ENCODE data around the gene NUCKS1. TPM values are rescaled to one million over a fixed set of nuclear protein-coding genes. Genes with fewer than 3 reads are reported as not detected.

NUCKS1 gene
- total and polyA plus RNA-seq, 2 of the 13 experiments (the other 11 are each of a cell fraction or from before 2014, with no cell fraction given), result 35.5 to 117 TPM

- peak; percentile 16; the same call in 1 of the 2 replicates for TF ChIP-seq ZBTB49 (CRISPR knock-in tag; IDR thresholded peaks at IDR 0.05; ENCODE audit: borderline replicate concordance)
- 0 out of 2 replicates have a peak, but pooled peaks have one; percentile 13 for TF ChIP-seq SIX4 (CRISPR knock-in tag; IDR thresholded peaks at IDR 0.05)
- peak; percentile 44; the same call in 1 of the 2 replicates for TF ChIP-seq SP5 (CRISPR knock-in tag; IDR thresholded peaks at IDR 0.05; ENCODE audit: borderline replicate concordance, low read depth)
- no peak; the same call in 1 of the 2 replicates for TF ChIP-seq HCFC1 (IDR thresholded peaks at IDR 0.05; ENCODE audit: low read depth, low read length)
- no peak for TF ChIP-seq FLYWCH1 (CRISPR knock-in tag; IDR thresholded peaks at IDR 0.05)
- TF ChIP-seq ATF6 (CRISPR knock-in tag; conservative IDR thresholded peaks at IDR 0.05), result peak; percentile 92
- TF ChIP-seq NONO (IDR thresholded peaks at IDR 0.05), result no peak
- peak; percentile 46; the same call in 1 of the 2 replicates for TF ChIP-seq NONO (CRISPR knock-in tag; conservative IDR thresholded peaks at IDR 0.05)
- TF ChIP-seq MAZ (IDR thresholded peaks at IDR 0.05; ENCODE audit: borderline replicate concordance, low read depth, low read length), result peak; percentile 36; the same call in 1 of the 2 replicates
- no peak; the same call in 1 of the 2 replicates for TF ChIP-seq MAZ (CRISPR knock-in tag; IDR thresholded peaks at IDR 0.05; ENCODE audit: low read depth)
- peak; percentile 62 for TF ChIP-seq ZNF781 (CRISPR knock-in tag; IDR thresholded peaks at IDR 0.05; ENCODE audit: borderline replicate concordance, not compliant biosample characterization)
- peak; percentile 44; the same call in 1 of the 2 replicates for TF ChIP-seq PRDM10 (CRISPR knock-in tag; IDR thresholded peaks at IDR 0.05; ENCODE audit: low read depth)
- no peak for TF ChIP-seq ZNF703 (CRISPR knock-in tag; IDR thresholded peaks at IDR 0.05; ENCODE audit: borderline replicate concordance)
- TF ChIP-seq ZNF672 (CRISPR knock-in tag; IDR thresholded peaks at IDR 0.05), result no peak
- peak; percentile 87 for TF ChIP-seq KAT8 (CRISPR knock-in tag; IDR thresholded peaks at IDR 0.05)
- TF ChIP-seq ZBTB7A (CRISPR knock-in tag; IDR thresholded peaks at IDR 0.05), result 0 out of 2 replicates have a peak, but pooled peaks have one; percentile 9
- 0 out of 2 replicates have a peak, but pooled peaks have one; percentile 53 for TF ChIP-seq ARID2 (CRISPR knock-in tag; IDR thresholded peaks at IDR 0.05; ENCODE audit: borderline replicate concordance)
- no peak for TF ChIP-seq CREB3 (CRISPR knock-in tag; IDR thresholded peaks at IDR 0.05)
- peak; percentile 17; the same call in 1 of the 2 replicates for TF ChIP-seq SALL1 (CRISPR knock-in tag; IDR thresholded peaks at IDR 0.05)
These were observed at the start of gene NUCKS1 (continued) for GRCh38 chr1:205750138-205751035.

Data from HepG2 (cell line).